ENCODE measurements around the gene SNCAIP.

SNCAIP gene
- long read RNA-seq, result 0 reads

- Histone ChIP-seq H3K27ac (replicated peaks) (no peak within 1 kb of the TSS), H3K4me3 (replicated peaks; ENCODE audit: insufficient read depth, low read length) (no peak within 1 kb of the TSS), H3K27me3 (ENCODE audit: insufficient read depth, poor library complexity, severe bottlenecking) (peaks cover 5% of the 10 kb centered on the region)
Observed at GRCh38 chr5:122311961-122312590, at the start of gene SNCAIP. SNCAIP (plus strand) TSS chr5:122312237; CDS start chr5:122391135, 78,898 bp downstream.

GRCh38 chr5:122263352-122264030 lies 48.5 kb upstream of the SNCAIP start:
- Histone ChIP-seq H3K4me3 (replicated peaks; ENCODE audit: insufficient read depth, low read length) (no peak overlapping the region), H3K27ac (replicated peaks) (no peak overlapping the region), H3K27me3 (ENCODE audit: insufficient read depth, poor library complexity, severe bottlenecking) (no peaks in the 10 kb centered on the region)
- DNase-seq (ENCODE audit: low read depth in 1 of 2, low spot score in 1 of 2), result no peak
- TF ChIP-seq CTCF (IDR thresholded peaks at IDR 0.05; ENCODE audit: insufficient read depth, low read length) (no peak), SPI1 (IDR thresholded peaks at IDR 0.05; ENCODE audit: borderline replicate concordance, low read depth) (no peak), POLR2AphosphoS5 (IDR thresholded peaks at IDR 0.05; ENCODE audit: low read depth) (no peak)

More at GRCh38 chr5:122311961-122312590, at the start of gene SNCAIP:
- TF ChIP-seq SPI1 (IDR thresholded peaks at IDR 0.05; ENCODE audit: borderline replicate concordance, low read depth), result no peak
- no peak for TF ChIP-seq GABPA (IDR thresholded peaks at IDR 0.05; ENCODE audit: low read depth)
- no peak for TF ChIP-seq POLR2AphosphoS5 (IDR thresholded peaks at IDR 0.05; ENCODE audit: low read depth)
- TF ChIP-seq REST (IDR thresholded peaks at IDR 0.05; ENCODE audit: insufficient replicate concordance, low read depth), result no peak
- TF ChIP-seq CTCF (IDR thresholded peaks at IDR 0.05; ENCODE audit: insufficient read depth, low read length), result no peak
- DNase-seq (ENCODE audit: low read depth in 1 of 2, low spot score in 1 of 2), result no peak

GRCh38 chr5:122264610-122265009 lies 47.4 kb upstream of the SNCAIP start:
- no peak for TF ChIP-seq GABPA (IDR thresholded peaks at IDR 0.05; ENCODE audit: low read depth)
- TF ChIP-seq REST (IDR thresholded peaks at IDR 0.05; ENCODE audit: insufficient replicate concordance, low read depth), result no peak
- no peak for TF ChIP-seq CTCF (IDR thresholded peaks at IDR 0.05; ENCODE audit: insufficient read depth, low read length)
- no peak for TF ChIP-seq POLR2AphosphoS5 (IDR thresholded peaks at IDR 0.05; ENCODE audit: low read depth)
- TF ChIP-seq SPI1 (IDR thresholded peaks at IDR 0.05; ENCODE audit: borderline replicate concordance, low read depth), result no peak
- no peak for DNase-seq (ENCODE audit: low read depth in 1 of 2, low spot score in 1 of 2)
- no peak overlapping the region for H3K27ac ChIP-seq (replicated peaks)

More at GRCh38 chr5:122264610-122265009, 47.4 kb upstream of the SNCAIP start:
- Histone ChIP-seq H3K27me3 (ENCODE audit: insufficient read depth, poor library complexity, severe bottlenecking) (no peaks in the 10 kb centered on the region), H3K4me3 (replicated peaks; ENCODE audit: insufficient read depth, low read length) (no peak overlapping the region)
